Liver (tissue), 9 donors: ENCODE measurements around the gene FLII. TPM values are rescaled to one million over a fixed set of nuclear protein-coding genes. Genes with fewer than 3 reads are reported as not detected.
A peak's percentile ranks its signal among the peaks of the same experiment; 100 is the strongest.

Experiments
- DNase-seq: peaks from one replicate; pipeline ENCODE4 v3.0.0-alpha.2; 2017; ENCODE audit warnings: low spot score
- H3K27ac ChIP-seq, 2 donors: one replicate each; pipeline ENCODE4 v1.7.0; 2013; ENCODE audit warnings: inconsistent platforms in 2 of 2, low read length in 2 of 2, control low read depth in 1 of 2, low read depth in 1 of 2, mild to moderate bottlenecking in 1 of 2
- H3K27me3 ChIP-seq, 4 donors: one replicate each; pipeline versions ENCODE4 v1.6.1 to v1.7.0; 2013; ENCODE audit warnings: low read length in 3 of 4, inconsistent platforms in 1 of 4, mild to moderate bottlenecking in 1 of 4, moderate library complexity in 1 of 4; ENCODE audit not compliant: control insufficient read depth in 4 of 4, insufficient read depth in 4 of 4
- H3K36me3 ChIP-seq, 4 donors: one replicate each; pipeline versions ENCODE4 v1.6.1 to v1.7.0; 2013; ENCODE audit warnings: low read length in 3 of 4, mild to moderate bottlenecking in 3 of 4, low read depth in 1 of 4, moderate library complexity in 1 of 4; ENCODE audit not compliant: control insufficient read depth in 4 of 4, insufficient read depth in 3 of 4
- H3K4me1 ChIP-seq, 4 donors: one replicate each; pipeline versions ENCODE4 v1.6.1 to v1.7.0; 2013; ENCODE audit warnings: low read length in 3 of 4, mild to moderate bottlenecking in 3 of 4, moderate library complexity in 1 of 4; ENCODE audit not compliant: control insufficient read depth in 4 of 4, insufficient read depth in 4 of 4
- H3K4me3 ChIP-seq, 3 donors: one replicate each; pipeline versions ENCODE4 v1.6.1 to v1.7.0; 2013; ENCODE audit warnings: low read length in 3 of 3, control low read depth in 1 of 3, low read depth in 1 of 3, mild to moderate bottlenecking in 1 of 3
- H3K9ac ChIP-seq, 2 donors: one replicate each; pipeline ENCODE4 v1.7.0; 2013; ENCODE audit warnings: low read length in 2 of 2, mild to moderate bottlenecking in 2 of 2, moderate library complexity in 2 of 2, control low read depth in 1 of 2, low read depth in 1 of 2
- H3K9me3 ChIP-seq, 4 donors: one replicate each; pipeline versions ENCODE4 v1.6.1 to v1.7.0; 2013; ENCODE audit warnings: low read length in 3 of 4; ENCODE audit not compliant: control insufficient read depth in 4 of 4
- EGR1 ChIP-seq, 2 donors: IDR thresholded peaks; 2 replicates each; pipeline ENCODE4 v1.6.1; 2016 to 2018; ENCODE audit warnings: antibody characterized with exemption in 2 of 2, low read depth in 2 of 2
- FOXA1 ChIP-seq: IDR thresholded peaks from 2 replicates; pipeline ENCODE4 v1.6.1; 2016; ENCODE audit warnings: antibody characterized with exemption
- JUND ChIP-seq, 2 donors: IDR thresholded peaks; 2 replicates each; pipeline ENCODE4 v1.6.1; 2016; ENCODE audit warnings: antibody characterized with exemption in 2 of 2
- RAD21 ChIP-seq, 2 donors: IDR thresholded peaks; 2 replicates each; pipeline ENCODE4 v1.6.1; 2016; ENCODE audit warnings: antibody characterized with exemption in 2 of 2, mild to moderate bottlenecking in 2 of 2
- RXRA ChIP-seq, 2 donors: IDR thresholded peaks; 2 replicates each; pipeline ENCODE4 v1.6.1; 2017 to 2018; ENCODE audit warnings: antibody characterized with exemption in 2 of 2, mild to moderate bottlenecking in 1 of 2
- SP1 ChIP-seq: IDR thresholded peaks from 2 replicates; pipeline ENCODE4 v1.6.1; 2018; ENCODE audit warnings: antibody characterized with exemption, mild to moderate bottlenecking
- YY1 ChIP-seq: IDR thresholded peaks from 2 replicates; pipeline ENCODE4 v1.6.1; 2016; ENCODE audit warnings: antibody characterized with exemption, mild to moderate bottlenecking
- ZBTB33 ChIP-seq: IDR thresholded peaks from 2 replicates; pipeline ENCODE4 v1.6.1; 2016; ENCODE audit warnings: antibody characterized with exemption
- WGBS: extraction: QIAGEN DNeasy Blood & Tissue Kit; methylation state at CpG from one replicate; pipeline ENCODE4 v1.1.7; 2013; 5-methylcytosine and 5-hydroxymethylcytosine counted together
- polyA plus RNA-seq, 2 donors: library from polyadenylated mRNA; stranded (reverse) in 1 of 2; unstranded in 1 of 2; fragments of 200-250 nt in 1 of 2; fragments of >200 nt in 1 of 2; fragmentation: Nextera tagmentation in 1 of 2; extraction: Ambion mirVana in 1 of 2; gene quantifications; one replicate each; pipeline versions ENCODE4 v1.2.1 to v1.2.3, GENCODE V29; 2013 to 2015
- total RNA-seq, 2 donors: library from RNA; depleted of rRNA; stranded (reverse); fragments of >200 nt; gene quantifications; one replicate each; pipeline ENCODE4 v1.2.3, GENCODE V29; 2014
- TF ChIP-seq, protein P1 (sequence below): IDR thresholded peaks from 2 replicates; pipeline ENCODE4 v1.6.1; 2016; ENCODE audit warnings: antibody characterized with exemption, mild to moderate bottlenecking
- TF ChIP-seq, protein P2 (sequence below): fragments of 150-350 bp; IDR thresholded peaks from 2 replicates; pipeline ENCODE4 v1.5.1; 2017; ENCODE audit warnings: improper control_type of control experiment, low read depth, low read length; ENCODE audit not compliant: missing input control
- donor health status: healthy.
- donor health status: healthy.
- donor health status: healthy.
- donor health status: healthy.
- donor health status: healthy.

The FLII gene
- total and polyA plus RNA-seq, 4 donors, result 49.3 to 90.9 (median 76.3) TPM

DNA sequence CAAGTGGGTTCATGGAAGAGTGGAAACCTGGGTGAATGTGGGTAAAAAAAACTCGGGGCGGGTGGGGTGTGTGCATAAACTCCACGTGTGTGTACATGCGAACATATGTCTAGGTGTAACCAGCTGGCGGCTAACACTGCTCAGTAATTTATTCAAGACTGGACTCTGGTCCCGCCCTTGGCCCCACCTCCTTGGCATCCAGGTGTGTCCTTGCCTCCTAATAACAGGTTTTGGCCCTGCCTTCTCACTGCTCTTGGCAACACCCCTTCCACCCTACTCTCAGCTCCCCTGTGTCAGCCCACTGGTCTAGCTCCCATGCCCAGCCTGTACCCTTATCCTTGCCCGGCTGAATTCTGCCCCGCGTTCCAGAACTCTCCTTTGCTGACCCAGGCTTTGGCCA, 8.3 kb downstream of the FLII start:
- WGBS, result 88% methylated on average over 9 of the region's 9 CpGs
- no peak overlapping the region for H3K9ac ChIP-seq

DNA sequence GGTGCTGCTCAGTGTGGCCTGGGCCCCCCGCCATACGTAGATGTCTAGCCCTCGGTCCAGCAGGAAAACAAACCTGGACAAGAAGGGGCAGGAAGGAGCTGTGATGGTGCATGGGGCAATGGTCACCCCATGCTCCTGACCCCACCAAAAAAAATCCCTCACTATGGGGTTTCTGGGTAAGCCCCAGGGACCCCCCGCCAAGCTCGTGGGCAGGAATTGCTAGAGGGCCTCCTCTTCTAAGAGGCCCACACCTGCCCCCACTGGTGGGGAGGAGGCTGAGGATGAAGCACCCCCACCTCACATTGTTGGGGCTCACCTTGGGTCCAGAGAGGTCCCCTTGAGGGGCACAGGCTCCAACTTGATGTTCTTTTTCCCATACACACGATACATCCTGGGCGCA, 9.7 kb downstream of the FLII start:
- DNase-seq, result no peak
- H3K9ac ChIP-seq, result no peak overlapping the region
- WGBS, result 94% methylated on average over 7 of the region's 7 CpGs
- peaks cover 0 to 7% (median under 1%) of the 10 kb centered on the region in 4 donors for H3K4me1 ChIP-seq
- no peaks in the 10 kb centered on the region for H3K9me3 ChIP-seq
- H3K27me3 ChIP-seq, result no peaks in the 10 kb centered on the region
- H3K27ac ChIP-seq, result no peak overlapping the region
- TF ChIP-seq RXRA (IDR thresholded peaks at IDR 0.05) (no peak), EGR1 (IDR thresholded peaks at IDR 0.05; ENCODE audit: low read depth in 2 of 2) (no peak), YY1 (no peak), ZBTB33 (no peak), RAD21 (IDR thresholded peaks at IDR 0.05) (no peak), FOXA1 (no peak), JUND (IDR thresholded peaks at IDR 0.05) (no peak)
- TF ChIP-seq, protein P1, sequence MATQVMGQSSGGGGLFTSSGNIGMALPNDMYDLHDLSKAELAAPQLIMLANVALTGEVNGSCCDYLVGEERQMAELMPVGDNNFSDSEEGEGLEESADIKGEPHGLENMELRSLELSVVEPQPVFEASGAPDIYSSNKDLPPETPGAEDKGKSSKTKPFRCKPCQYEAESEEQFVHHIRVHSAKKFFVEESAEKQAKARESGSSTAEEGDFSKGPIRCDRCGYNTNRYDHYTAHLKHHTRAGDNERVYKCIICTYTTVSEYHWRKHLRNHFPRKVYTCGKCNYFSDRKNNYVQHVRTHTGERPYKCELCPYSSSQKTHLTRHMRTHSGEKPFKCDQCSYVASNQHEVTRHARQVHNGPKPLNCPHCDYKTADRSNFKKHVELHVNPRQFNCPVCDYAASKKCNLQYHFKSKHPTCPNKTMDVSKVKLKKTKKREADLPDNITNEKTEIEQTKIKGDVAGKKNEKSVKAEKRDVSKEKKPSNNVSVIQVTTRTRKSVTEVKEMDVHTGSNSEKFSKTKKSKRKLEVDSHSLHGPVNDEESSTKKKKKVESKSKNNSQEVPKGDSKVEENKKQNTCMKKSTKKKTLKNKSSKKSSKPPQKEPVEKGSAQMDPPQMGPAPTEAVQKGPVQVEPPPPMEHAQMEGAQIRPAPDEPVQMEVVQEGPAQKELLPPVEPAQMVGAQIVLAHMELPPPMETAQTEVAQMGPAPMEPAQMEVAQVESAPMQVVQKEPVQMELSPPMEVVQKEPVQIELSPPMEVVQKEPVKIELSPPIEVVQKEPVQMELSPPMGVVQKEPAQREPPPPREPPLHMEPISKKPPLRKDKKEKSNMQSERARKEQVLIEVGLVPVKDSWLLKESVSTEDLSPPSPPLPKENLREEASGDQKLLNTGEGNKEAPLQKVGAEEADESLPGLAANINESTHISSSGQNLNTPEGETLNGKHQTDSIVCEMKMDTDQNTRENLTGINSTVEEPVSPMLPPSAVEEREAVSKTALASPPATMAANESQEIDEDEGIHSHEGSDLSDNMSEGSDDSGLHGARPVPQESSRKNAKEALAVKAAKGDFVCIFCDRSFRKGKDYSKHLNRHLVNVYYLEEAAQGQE, result no peak
- H3K4me3 ChIP-seq, result no peak overlapping the region
- H3K36me3 ChIP-seq, result peaks cover 28 to 66% (median 43%) of the 10 kb centered on the region in 4 donors

More for the DNA sequence above, 8.3 kb downstream of the FLII start:
- H3K4me1 ChIP-seq, result peaks cover 0 to 7% (median 0%) of the 10 kb centered on the region in 4 donors
- H3K9me3 ChIP-seq, result no peaks in the 10 kb centered on the region
- no peak for DNase-seq
- H3K36me3 ChIP-seq, result peaks cover 32 to 65% (median 50%) of the 10 kb centered on the region in 4 donors
- no peak for TF ChIP-seq SP1
- H3K4me3 ChIP-seq, result no peak overlapping the region
- no peak overlapping the region for H3K27ac ChIP-seq
- H3K27me3 ChIP-seq, result no peaks in the 10 kb centered on the region

- Histone ChIP-seq H3K4me3 (no peak overlapping the region), H3K9me3 (no peaks in the 10 kb centered on the region), H3K9ac (no peak overlapping the region), H3K27me3 (no peaks in the 10 kb centered on the region), H3K4me1 (peaks cover 0 to 6% (median 1%) of the 10 kb centered on the region in 4 donors), H3K27ac (no peak overlapping the region), H3K36me3 (peaks cover 28 to 64% (median 40%) of the 10 kb centered on the region in 4 donors)
- DNase-seq, result peak; percentile 71
- TF ChIP-seq, protein P2, sequence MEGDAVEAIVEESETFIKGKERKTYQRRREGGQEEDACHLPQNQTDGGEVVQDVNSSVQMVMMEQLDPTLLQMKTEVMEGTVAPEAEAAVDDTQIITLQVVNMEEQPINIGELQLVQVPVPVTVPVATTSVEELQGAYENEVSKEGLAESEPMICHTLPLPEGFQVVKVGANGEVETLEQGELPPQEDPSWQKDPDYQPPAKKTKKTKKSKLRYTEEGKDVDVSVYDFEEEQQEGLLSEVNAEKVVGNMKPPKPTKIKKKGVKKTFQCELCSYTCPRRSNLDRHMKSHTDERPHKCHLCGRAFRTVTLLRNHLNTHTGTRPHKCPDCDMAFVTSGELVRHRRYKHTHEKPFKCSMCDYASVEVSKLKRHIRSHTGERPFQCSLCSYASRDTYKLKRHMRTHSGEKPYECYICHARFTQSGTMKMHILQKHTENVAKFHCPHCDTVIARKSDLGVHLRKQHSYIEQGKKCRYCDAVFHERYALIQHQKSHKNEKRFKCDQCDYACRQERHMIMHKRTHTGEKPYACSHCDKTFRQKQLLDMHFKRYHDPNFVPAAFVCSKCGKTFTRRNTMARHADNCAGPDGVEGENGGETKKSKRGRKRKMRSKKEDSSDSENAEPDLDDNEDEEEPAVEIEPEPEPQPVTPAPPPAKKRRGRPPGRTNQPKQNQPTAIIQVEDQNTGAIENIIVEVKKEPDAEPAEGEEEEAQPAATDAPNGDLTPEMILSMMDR, result peak; percentile 57
- no peak for TF ChIP-seq SP1
- peak; percentile 80 to 90 for TF ChIP-seq RAD21 (IDR thresholded peaks at IDR 0.05)
- WGBS, result 46% methylated on average over 9 of the region's 9 CpGs
Measured at GRCh38 chr17:18248300-18248731, 10.2 kb downstream of the FLII start.
